Measurements from ENCODE around the gene SH3RF2.

Gene SH3RF2

GRCh38 chr5:146060221-146060585 is 123.8 kb downstream of the SH3RF2 start:
- H3K36me3 ChIP-seq, result no peaks in the 10 kb centered on the region
- no peak overlapping the region for H3K4me3 ChIP-seq (ENCODE audit: low read depth in 1 of 2, low read length in 1 of 2)
- no peaks in the 10 kb centered on the region for H3K9me3 ChIP-seq
- H3K27me3 ChIP-seq, result peaks cover 38% of the 10 kb centered on the region
- H3K4me1 ChIP-seq (ENCODE audit: control insufficient read depth in 1 of 2, insufficient read depth in 1 of 2, low read depth in 1 of 2, low read length in 1 of 2), result no peaks in the 10 kb centered on the region
- no peak for TF ChIP-seq CTCF (IDR thresholded peaks at IDR 0.05)
- no peak overlapping the region for H3K27ac ChIP-seq

- TF ChIP-seq CTCF (IDR thresholded peaks at IDR 0.05), result no peak
- H3K36me3 ChIP-seq, result no peaks in the 10 kb centered on the region
- H3K4me1 ChIP-seq (ENCODE audit: control insufficient read depth in 1 of 2, insufficient read depth in 1 of 2, low read depth in 1 of 2, low read length in 1 of 2), result no peaks in the 10 kb centered on the region
Observed at GRCh38 chr5:146066968-146067367, 130.6 kb downstream of the SH3RF2 start.

GRCh38 chr5:146068206-146068605 is 131.8 kb downstream of the SH3RF2 start:
- Histone ChIP-seq H3K36me3 (no peaks in the 10 kb centered on the region), H3K27me3 (no peaks in the 10 kb centered on the region), H3K4me1 (ENCODE audit: control insufficient read depth in 1 of 2, insufficient read depth in 1 of 2, low read depth in 1 of 2, low read length in 1 of 2) (no peaks in the 10 kb centered on the region), H3K4me3 (ENCODE audit: low read depth in 1 of 2, low read length in 1 of 2) (no peak overlapping the region), H3K9me3 (no peaks in the 10 kb centered on the region), H3K27ac (no peak overlapping the region)
- TF ChIP-seq CTCF (IDR thresholded peaks at IDR 0.05), result no peak

More at GRCh38 chr5:146066968-146067367, 130.6 kb downstream of the SH3RF2 start:
- no peaks in the 10 kb centered on the region for H3K9me3 ChIP-seq
- H3K27me3 ChIP-seq, result no peaks in the 10 kb centered on the region
- no peak overlapping the region for H3K27ac ChIP-seq
- no peak overlapping the region for H3K4me3 ChIP-seq (ENCODE audit: low read depth in 1 of 2, low read length in 1 of 2)

- H3K36me3 ChIP-seq, result no peaks in the 10 kb centered on the region
- no peaks in the 10 kb centered on the region for H3K9me3 ChIP-seq
- no peak overlapping the region for H3K4me3 ChIP-seq (ENCODE audit: low read depth in 1 of 2, low read length in 1 of 2)
- H3K4me1 ChIP-seq (ENCODE audit: control insufficient read depth in 1 of 2, insufficient read depth in 1 of 2, low read depth in 1 of 2, low read length in 1 of 2), result no peaks in the 10 kb centered on the region
- no peaks in the 10 kb centered on the region for H3K27me3 ChIP-seq
- TF ChIP-seq CTCF (IDR thresholded peaks at IDR 0.05), result no peak
- H3K27ac ChIP-seq, result no peak overlapping the region
Observed at GRCh38 chr5:146068977-146069779, 132.8 kb downstream of the SH3RF2 start.

- H3K27ac ChIP-seq, result no peak overlapping the region
- no peaks in the 10 kb centered on the region for H3K9me3 ChIP-seq
- H3K4me1 ChIP-seq (ENCODE audit: control insufficient read depth in 1 of 2, insufficient read depth in 1 of 2, low read depth in 1 of 2, low read length in 1 of 2), result no peaks in the 10 kb centered on the region
- no peaks in the 10 kb centered on the region for H3K36me3 ChIP-seq
- H3K4me3 ChIP-seq (ENCODE audit: low read depth in 1 of 2, low read length in 1 of 2), result no peak overlapping the region
- H3K27me3 ChIP-seq, result no peaks in the 10 kb centered on the region
- no peak for TF ChIP-seq CTCF (IDR thresholded peaks at IDR 0.05)
Observed at GRCh38 chr5:146069780-146070099, 133.4 kb downstream of the SH3RF2 start.
